IPS-11a (cell line): ENCODE measurements around the gene TEKTIP1.
"Not testable (repeated sequence)": the region's sequence is repeated elsewhere in the genome, so short reads cannot be mapped to it uniquely, and the experiment has no call there.

Experiments used
- H3K4me3 ChIP-seq: one replicate; pipeline ENCODE4 v1.5.1; 2013; ENCODE audit warnings: low read depth, low read length, control low read depth

Gene TEKTIP1

GRCh38 chr19:3556423-3556977 lies 17.5 kb downstream of the TEKTIP1 start:
- H3K4me3 ChIP-seq = peak overlapping the region; percentile 81

- peak overlapping the region; percentile 81 for H3K4me3 ChIP-seq
These were observed 18.0 kb downstream of the TEKTIP1 start for GRCh38 chr19:3556978-3557460.

GRCh38 chr19:3557461-3558248 lies 18.7 kb downstream of the TEKTIP1 start, which contains the start of gene MFSD12:
Gene MFSD12, minus strand, starts transcription at chr19:3557586. Its CDS starts 183 bp downstream, at chr19:3557403.
- H3K4me3 ChIP-seq = peak within 1 kb of the TSS; percentile 81

- H3K4me3 ChIP-seq = no peak overlapping the region
These were observed 24.9 kb downstream of the TEKTIP1 start for GRCh38 chr19:3563709-3564524.

- no peak overlapping the region for H3K4me3 ChIP-seq
These were observed 26.2 kb downstream of the TEKTIP1 start for GRCh38 chr19:3565139-3565538.

GRCh38 chr19:3570042-3570441 lies 31.1 kb downstream of the TEKTIP1 start:
- H3K4me3 ChIP-seq = not testable (repeated sequence)

- H3K4me3 ChIP-seq = no peak overlapping the region
These were observed 31.6 kb downstream of the TEKTIP1 start for GRCh38 chr19:3570606-3571011.

- H3K4me3 ChIP-seq = no peak overlapping the region
These were observed 33.3 kb downstream of the TEKTIP1 start for GRCh38 chr19:3572132-3572854.

GRCh38 chr19:3572855-3573161 lies 33.8 kb downstream of the TEKTIP1 start, which contains the start of gene HMG20B:
Gene HMG20B, plus strand, starts transcription at chr19:3572944. Its CDS starts 366 bp downstream, at chr19:3573310.
- peak within 1 kb of the TSS; percentile 81 for H3K4me3 ChIP-seq

- peak overlapping the region; percentile 81 for H3K4me3 ChIP-seq
These were observed 34.3 kb downstream of the TEKTIP1 start for GRCh38 chr19:3573162-3573857.

GRCh38 chr19:3573858-3574637 lies 35.1 kb downstream of the TEKTIP1 start:
- H3K4me3 ChIP-seq = peak overlapping the region; percentile 81

- H3K4me3 ChIP-seq = no peak overlapping the region
These were observed 36.3 kb downstream of the TEKTIP1 start for GRCh38 chr19:3575260-3575741.

- H3K4me3 ChIP-seq = peak overlapping the region; percentile 51
These were observed 37.1 kb downstream of the TEKTIP1 start for GRCh38 chr19:3575949-3576673.

- peak overlapping the region; percentile 51 for H3K4me3 ChIP-seq
These were observed 37.9 kb downstream of the TEKTIP1 start for GRCh38 chr19:3576696-3577443.

- H3K4me3 ChIP-seq = peak overlapping the region; percentile 30
These were observed 38.9 kb downstream of the TEKTIP1 start for GRCh38 chr19:3577723-3578344.

- no peak overlapping the region for H3K4me3 ChIP-seq
These were observed 39.4 kb downstream of the TEKTIP1 start for GRCh38 chr19:3578390-3578789.

GRCh38 chr19:3580156-3580934 lies 41.4 kb downstream of the TEKTIP1 start:
- H3K4me3 ChIP-seq = no peak overlapping the region
